Prostate gland (tissue), 2 donors: ENCODE measurements around the gene PRKAR1B.

ENCODE experiments used
- CTCF ChIP-seq, 4 experiments: fragments of 200-600 bp in 2 of 4; fragments of 450-650 bp in 2 of 4; sonication (generic) in 2 of 4; IDR thresholded peaks; 1 replicate in 3 of 4; 2 replicates in 1 of 4; pipeline ENCODE4 v1.5.1; 2016 to 2019; ENCODE audit warnings: antibody characterized with exemption in 4 of 4, mild to moderate bottlenecking in 2 of 4, moderate library complexity in 2 of 4
- POLR2A ChIP-seq: fragments of 450-650 bp; IDR thresholded peaks from one replicate; pipeline ENCODE4 v1.6.1; 2016; ENCODE audit warnings: antibody characterized with exemption, mild to moderate bottlenecking
- POLR2AphosphoS5 ChIP-seq: sonication (generic); formaldehyde crosslinking; IDR thresholded peaks from one replicate; pipeline ENCODE4 v1.6.1; 2017; ENCODE audit warnings: antibody characterized with exemption

DNA sequence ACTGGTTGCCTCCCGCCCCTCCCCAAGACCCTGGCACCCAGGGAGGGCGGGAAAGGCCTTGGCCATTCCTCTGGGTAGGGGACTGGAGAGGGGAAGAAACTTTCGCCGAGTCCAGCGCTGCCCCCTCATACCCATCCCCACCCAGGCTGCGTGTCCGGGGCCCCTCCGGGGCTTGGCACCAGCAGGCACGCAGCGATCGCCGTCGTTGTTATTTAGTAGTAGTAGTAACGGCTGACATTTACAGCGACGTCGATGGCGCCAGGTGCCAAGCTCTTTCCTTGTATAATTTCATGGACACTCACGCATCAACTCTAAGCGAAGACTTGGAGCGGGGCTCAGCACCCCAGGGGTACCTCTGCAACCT, 204.1 kb downstream of the PRKAR1B start:
- TF ChIP-seq CTCF (IDR thresholded peaks at IDR 0.05): no peak
- TF ChIP-seq POLR2AphosphoS5: no peak
- no peak for TF ChIP-seq POLR2A
